Measurements from ENCODE around the gene IRF6.

IRF6 gene

DNA sequence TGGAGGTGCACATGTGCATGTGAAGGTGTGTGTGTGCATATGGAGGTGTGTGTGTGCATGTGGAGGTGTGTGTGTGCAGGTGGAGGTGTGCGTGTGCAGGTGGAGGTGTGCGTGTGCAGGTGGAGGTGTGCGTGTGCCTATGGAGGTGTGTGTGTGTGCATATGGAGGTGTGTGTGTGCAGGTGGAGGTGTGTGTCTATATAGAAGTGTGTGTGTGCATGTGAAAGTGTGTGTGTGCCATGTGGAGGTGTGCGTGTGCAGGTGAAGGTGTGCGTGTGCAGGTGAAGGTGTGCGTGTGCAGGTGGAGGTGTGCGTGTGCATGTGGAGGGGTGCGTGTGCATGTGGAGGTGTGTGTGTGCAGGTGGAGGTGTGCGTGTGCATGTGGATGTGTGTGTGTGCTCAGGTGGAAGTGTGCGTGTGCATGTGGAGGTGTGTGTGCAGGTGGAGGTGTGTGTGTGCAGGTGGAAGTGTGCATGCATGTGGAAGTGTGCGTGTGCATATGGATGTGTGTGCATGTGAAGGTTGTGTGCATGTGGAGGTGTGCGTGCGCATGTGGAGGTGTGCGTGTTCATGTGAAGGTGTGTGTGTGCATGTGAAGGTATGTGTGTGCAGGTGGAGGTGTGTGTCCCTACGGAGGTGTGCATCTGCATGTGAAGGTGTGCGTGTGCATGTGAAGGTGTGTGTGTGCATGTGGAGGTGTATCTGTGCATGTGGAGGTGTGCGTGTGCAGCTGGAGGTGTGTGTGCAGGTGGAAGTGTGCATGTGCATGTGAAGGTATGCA lies 35.1 kb downstream of the IRF6 start:
- TF ChIP-seq, protein P1, sequence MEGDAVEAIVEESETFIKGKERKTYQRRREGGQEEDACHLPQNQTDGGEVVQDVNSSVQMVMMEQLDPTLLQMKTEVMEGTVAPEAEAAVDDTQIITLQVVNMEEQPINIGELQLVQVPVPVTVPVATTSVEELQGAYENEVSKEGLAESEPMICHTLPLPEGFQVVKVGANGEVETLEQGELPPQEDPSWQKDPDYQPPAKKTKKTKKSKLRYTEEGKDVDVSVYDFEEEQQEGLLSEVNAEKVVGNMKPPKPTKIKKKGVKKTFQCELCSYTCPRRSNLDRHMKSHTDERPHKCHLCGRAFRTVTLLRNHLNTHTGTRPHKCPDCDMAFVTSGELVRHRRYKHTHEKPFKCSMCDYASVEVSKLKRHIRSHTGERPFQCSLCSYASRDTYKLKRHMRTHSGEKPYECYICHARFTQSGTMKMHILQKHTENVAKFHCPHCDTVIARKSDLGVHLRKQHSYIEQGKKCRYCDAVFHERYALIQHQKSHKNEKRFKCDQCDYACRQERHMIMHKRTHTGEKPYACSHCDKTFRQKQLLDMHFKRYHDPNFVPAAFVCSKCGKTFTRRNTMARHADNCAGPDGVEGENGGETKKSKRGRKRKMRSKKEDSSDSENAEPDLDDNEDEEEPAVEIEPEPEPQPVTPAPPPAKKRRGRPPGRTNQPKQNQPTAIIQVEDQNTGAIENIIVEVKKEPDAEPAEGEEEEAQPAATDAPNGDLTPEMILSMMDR (IDR thresholded peaks at IDR 0.05; ENCODE audit: insufficient read depth, low read depth, low read length, missing control alignments), result no peak
- H3K4me3 ChIP-seq (ENCODE audit: low read depth, low read length), result no peak overlapping the region
- no peak for DNase-seq (ENCODE audit: low read depth)

DNA sequence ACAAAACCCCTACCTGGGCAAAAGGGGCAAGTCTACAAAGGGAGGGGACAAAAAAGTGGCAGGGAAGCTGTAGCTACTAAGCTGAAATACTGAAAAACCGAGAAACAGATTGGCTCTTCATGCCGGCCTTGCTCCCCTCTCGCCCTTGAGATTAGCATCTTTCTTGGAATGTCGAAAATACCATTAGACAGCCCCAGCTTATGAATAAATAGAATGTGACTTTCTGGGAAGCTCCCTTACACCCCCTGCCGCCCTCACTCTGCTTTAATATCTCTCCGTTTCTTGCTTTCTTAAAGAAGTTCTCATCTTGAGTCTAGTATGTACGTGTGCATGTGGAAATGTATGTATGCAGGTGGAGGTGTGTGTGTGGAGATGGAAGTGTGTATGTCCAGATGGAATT lies 36.0 kb downstream of the IRF6 start:
- no peak for DNase-seq (ENCODE audit: low read depth)
- H3K4me3 ChIP-seq (ENCODE audit: low read depth, low read length), result peak overlapping the region; percentile 77
- TF ChIP-seq, protein P1 (IDR thresholded peaks at IDR 0.05; ENCODE audit: insufficient read depth, low read depth, low read length, missing control alignments), result no peak

DNA sequence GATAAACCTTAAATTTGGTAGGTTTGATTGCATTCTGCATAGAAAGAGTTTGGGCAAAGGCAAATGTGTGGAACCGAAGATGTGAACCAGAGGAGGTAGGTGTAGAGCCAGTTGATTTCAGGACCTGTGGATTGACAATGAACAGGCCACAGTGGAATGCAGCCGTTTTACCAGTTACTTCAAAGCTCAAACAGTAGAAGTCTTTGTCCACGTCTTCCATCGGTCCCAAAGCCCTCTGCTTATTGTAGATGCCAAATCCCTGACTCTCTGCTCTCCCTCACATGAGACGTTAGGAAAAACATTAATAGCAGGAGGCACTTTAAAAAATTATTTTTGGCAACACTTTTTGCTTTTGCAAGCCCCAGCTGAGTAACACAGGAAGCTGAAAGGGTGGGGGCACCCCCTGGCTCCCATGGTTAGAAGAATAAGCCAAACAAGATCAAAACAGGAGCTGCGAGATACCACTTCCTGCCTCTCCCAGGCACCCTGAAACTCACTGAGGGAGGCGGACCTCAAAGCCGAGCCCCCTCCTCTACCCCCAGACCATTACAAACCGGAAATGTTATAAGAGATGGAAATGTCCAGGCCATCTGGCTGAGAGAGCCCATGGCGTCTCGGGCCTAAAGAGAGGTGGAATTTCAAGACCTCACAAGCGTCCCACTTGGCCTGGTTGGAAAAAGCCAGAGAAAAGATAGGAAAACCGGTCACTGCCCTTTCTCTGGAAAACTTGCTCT lies 36.6 kb downstream of the IRF6 start:
- peak; percentile 92 for DNase-seq (ENCODE audit: low read depth)
- TF ChIP-seq, protein P1 (IDR thresholded peaks at IDR 0.05; ENCODE audit: insufficient read depth, low read depth, low read length, missing control alignments), result no peak
- H3K4me3 ChIP-seq (ENCODE audit: low read depth, low read length), result peak overlapping the region; percentile 77

DNA sequence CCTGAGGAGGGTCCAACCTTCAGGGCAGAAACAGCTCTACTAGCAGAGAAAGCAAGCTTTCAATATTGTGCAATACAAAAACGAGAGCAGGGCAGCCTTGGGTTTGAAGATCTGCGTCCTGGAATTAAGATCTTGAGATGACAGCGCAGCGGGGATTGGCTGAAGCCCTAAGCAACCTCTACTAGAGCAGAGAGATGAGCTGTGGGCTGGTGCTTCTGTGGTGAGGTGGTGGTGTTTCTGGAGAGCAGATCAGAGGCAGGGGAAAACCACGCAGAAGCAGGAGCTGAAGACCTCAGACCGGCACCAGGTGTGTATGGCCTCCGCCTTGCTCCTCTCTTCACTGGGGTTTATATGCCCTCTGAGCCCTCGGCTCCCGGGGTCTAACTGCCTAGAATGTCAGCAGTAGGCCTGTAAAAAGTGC lies 37.6 kb downstream of the IRF6 start:
- TF ChIP-seq, protein P1 (IDR thresholded peaks at IDR 0.05; ENCODE audit: insufficient read depth, low read depth, low read length, missing control alignments), result no peak
- peak overlapping the region; percentile 77 for H3K4me3 ChIP-seq (ENCODE audit: low read depth, low read length)

DNA sequence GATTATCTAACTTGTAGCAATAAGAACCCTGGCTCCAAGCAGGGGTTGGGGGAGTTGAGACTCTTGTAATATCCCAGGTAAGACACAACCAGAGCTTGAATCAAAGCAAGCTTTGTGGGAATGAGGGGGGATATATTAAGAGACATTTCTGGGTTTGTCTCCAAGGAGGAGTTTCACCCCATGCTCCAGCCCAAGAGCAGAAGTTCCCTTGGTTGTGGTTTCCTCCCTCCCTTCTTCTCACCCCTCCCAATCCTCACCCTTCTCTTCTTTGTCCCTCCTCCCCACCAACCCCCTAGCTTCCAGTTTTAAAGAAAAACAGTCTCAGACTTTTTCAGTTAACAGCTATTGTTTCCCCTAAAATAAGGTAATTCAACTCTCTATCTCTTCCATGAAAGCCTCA lies 38.2 kb downstream of the IRF6 start:
- H3K4me3 ChIP-seq (ENCODE audit: low read depth, low read length), result peak overlapping the region; percentile 77
- DNase-seq (ENCODE audit: low read depth), result no peak
- TF ChIP-seq, protein P1 (IDR thresholded peaks at IDR 0.05; ENCODE audit: insufficient read depth, low read depth, low read length, missing control alignments), result no peak

More for the DNA sequence above, 37.6 kb downstream of the IRF6 start:
- peak; percentile 96 for DNase-seq (ENCODE audit: low read depth)

DNA sequence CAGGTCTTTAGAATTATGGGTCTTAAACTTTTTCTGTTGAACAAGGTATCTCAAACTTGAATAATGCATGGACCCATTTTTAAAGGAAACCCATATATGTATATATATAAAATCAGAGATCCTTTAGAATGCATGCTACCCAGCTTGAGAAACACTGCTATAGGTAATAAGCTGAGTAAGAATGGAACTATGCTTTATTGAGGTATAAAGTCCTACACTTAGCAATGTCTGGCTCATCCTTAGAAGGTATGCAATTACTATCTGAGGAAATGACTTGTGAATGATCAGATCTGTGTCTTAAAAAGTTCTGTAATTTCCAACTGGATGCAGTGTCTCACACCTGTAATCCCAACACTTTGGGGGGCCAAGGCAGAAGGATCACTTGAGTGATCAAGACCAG lies 38.8 kb downstream of the IRF6 start:
- no peak overlapping the region for H3K4me3 ChIP-seq (ENCODE audit: low read depth, low read length)
- DNase-seq (ENCODE audit: low read depth), result no peak
- TF ChIP-seq, protein P1 (IDR thresholded peaks at IDR 0.05; ENCODE audit: insufficient read depth, low read depth, low read length, missing control alignments), result no peak
